ENCODE measurements around the gene ST6GALNAC3.
A peak's percentile ranks its signal among the peaks of the same experiment; 100 is the strongest.

Gene ST6GALNAC3

DNA sequence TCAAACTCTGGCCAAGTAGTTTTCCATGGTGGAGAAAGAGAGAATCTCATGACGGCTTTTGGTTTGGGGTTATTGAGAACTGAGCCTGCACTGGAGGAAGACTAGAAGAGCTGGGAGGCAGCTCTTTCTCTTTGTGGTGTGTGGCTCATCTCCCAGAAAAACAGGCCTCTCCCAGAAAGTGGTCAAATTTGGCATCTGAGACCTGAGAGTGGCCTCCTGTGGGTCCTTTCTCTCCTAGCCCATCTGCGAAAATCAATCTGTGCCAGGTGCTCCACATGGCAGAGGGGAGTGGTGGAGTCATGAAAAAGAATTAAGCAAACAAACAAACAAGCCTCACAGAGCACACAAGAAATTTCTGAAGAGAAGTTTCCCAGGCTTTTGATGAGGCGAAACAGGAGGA is 305.0 kb downstream of the ST6GALNAC3 start:
- FAIRE-seq (no peak), DNase-seq (ENCODE audit: insufficient read length) (no peak)

DNA sequence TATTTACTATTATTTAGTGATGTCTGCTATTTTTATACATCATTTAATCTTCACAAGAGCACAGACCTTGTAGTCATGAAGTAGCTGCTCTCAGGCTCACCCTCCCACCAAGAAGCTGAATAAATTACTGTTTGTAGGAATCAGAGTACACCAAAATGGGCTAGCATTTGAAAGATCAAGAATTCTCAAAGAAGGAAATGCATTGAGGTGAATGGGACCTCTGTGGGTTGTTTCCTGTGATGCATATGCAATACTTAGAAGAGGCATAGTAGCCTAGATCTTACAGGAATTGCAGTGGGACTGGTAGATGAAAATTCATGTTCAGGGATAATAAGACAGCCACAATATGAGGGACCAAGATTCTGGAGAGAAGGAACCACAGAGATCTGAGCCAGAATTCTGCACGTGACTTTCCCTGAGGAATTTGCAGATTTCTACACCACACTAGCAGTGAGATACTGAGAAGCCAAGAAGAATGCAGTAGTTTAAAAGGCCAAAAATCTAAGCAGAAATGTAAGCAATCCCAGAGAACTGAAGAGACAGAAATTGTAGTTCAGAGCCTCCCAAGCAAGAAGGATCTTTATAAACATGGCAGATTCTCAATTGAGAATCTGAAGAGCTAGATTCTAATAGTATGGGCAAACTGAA is 307.0 kb downstream of the ST6GALNAC3 start:
- TF ChIP-seq POLR2AphosphoS5 (IDR thresholded peaks at IDR 0.05; ENCODE audit: low read depth, low read length) (no peak), TAF1 (IDR thresholded peaks at IDR 0.05; ENCODE audit: borderline replicate concordance, low read depth, low read length) (no peak), POLR2A (IDR thresholded peaks at IDR 0.05; ENCODE audit: low read depth, low read length) (no peak)
- no peak for FAIRE-seq
- DNase-seq (ENCODE audit: insufficient read length), result no peak

More for the DNA sequence above, 305.0 kb downstream of the ST6GALNAC3 start:
- TF ChIP-seq POLR2AphosphoS5 (IDR thresholded peaks at IDR 0.05; ENCODE audit: low read depth, low read length) (no peak), TAF1 (IDR thresholded peaks at IDR 0.05; ENCODE audit: borderline replicate concordance, low read depth, low read length) (no peak), POLR2A (IDR thresholded peaks at IDR 0.05; ENCODE audit: low read depth, low read length) (no peak)

DNA sequence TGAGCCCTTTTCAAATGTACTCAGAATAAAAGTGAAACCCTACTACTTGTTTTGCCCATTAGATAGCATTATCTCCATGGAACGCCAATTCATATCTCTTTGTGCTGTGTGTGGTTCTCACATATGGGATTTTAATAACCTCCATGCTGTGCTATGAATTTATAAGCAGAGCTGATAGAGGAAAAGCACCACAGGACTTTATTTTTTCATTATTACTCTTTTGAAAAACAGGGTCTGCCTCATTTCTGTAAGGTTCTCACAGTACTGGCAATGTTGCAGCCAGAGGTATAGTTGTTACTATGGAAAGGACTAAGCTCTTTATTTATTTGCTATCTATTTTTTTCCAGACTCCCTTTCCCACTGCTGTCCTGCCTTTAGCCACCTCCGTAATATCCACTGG is 313.7 kb downstream of the ST6GALNAC3 start:
- FAIRE-seq (no peak), DNase-seq (ENCODE audit: insufficient read length) (no peak)
- TF ChIP-seq POLR2AphosphoS5 (IDR thresholded peaks at IDR 0.05; ENCODE audit: low read depth, low read length), result no peak
- no peak for TF ChIP-seq TAF1 (IDR thresholded peaks at IDR 0.05; ENCODE audit: borderline replicate concordance, low read depth, low read length)
- TF ChIP-seq POLR2A (IDR thresholded peaks at IDR 0.05; ENCODE audit: low read depth, low read length), result no peak

DNA sequence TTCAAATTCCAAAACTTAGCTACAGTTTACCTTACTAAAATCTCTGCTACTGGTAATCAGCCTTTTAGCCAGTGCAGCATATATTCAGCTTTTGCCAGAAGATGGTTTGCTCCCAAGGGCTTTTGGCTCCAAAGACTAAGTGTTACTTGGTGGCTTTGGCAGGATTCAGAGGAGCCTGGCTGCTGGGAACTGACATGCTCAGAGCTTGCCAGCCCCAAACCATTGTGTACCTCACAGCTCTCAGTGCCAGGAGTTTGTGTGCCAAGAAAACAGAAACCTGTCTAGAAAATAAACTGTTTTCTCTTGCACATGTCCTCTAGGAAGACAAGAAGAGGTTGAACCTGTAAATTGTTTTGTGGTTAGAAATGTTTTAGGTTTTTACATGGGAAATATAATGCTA is 315.9 kb downstream of the ST6GALNAC3 start:
- FAIRE-seq (no peak), DNase-seq (ENCODE audit: insufficient read length) (no peak)
- no peak for TF ChIP-seq POLR2AphosphoS5 (IDR thresholded peaks at IDR 0.05; ENCODE audit: low read depth, low read length)
- TF ChIP-seq TAF1 (IDR thresholded peaks at IDR 0.05; ENCODE audit: borderline replicate concordance, low read depth, low read length), result no peak
- TF ChIP-seq POLR2A (IDR thresholded peaks at IDR 0.05; ENCODE audit: low read depth, low read length), result no peak

DNA sequence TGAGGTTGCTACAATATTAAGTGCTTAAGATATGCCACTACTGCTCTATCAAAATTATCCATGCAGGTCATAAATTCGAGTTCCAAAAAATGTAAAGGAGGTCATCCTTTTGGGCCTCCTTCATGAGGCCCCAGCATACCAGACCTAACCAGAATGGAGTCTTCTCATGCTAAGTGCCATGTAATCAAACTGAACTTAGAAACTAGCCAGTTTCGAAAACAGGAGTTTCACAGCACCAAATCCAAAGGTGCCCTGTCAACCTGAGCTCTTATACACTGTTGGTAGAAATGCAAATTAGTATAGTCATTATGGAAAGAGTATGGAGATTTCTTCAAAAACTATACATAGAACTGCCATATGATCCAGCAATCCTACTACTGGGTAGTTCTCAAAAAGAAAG is 320.5 kb downstream of the ST6GALNAC3 start:
- TF ChIP-seq POLR2A (IDR thresholded peaks at IDR 0.05; ENCODE audit: low read depth, low read length) (no peak), POLR2AphosphoS5 (IDR thresholded peaks at IDR 0.05; ENCODE audit: low read depth, low read length) (no peak), TAF1 (IDR thresholded peaks at IDR 0.05; ENCODE audit: borderline replicate concordance, low read depth, low read length) (no peak)
- FAIRE-seq, result no peak

DNA sequence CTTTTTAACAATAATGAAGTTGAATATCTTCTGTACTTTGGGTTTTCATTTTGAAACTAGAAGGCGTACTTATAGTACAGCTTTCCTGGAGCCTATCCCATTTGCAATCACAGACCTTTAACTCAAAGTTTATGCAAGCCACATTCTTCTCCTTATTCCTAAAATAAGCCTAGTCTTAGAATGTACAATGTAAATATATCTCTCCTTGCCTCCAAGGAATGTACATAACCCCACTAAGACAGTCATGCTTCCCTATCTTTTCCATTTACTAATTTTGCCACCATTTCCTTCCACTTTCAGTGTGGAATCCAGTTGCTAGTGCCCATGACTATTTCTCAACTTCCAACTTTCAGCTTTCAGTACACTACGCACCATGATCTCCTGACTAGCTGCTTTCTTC is 327.6 kb downstream of the ST6GALNAC3 start:
- TF ChIP-seq TAF1 (IDR thresholded peaks at IDR 0.05; ENCODE audit: borderline replicate concordance, low read depth, low read length) (no peak), POLR2A (IDR thresholded peaks at IDR 0.05; ENCODE audit: low read depth, low read length) (no peak), POLR2AphosphoS5 (IDR thresholded peaks at IDR 0.05; ENCODE audit: low read depth, low read length) (no peak)
- no peak for DNase-seq (ENCODE audit: insufficient read length)
- no peak for FAIRE-seq

More for the DNA sequence above, 320.5 kb downstream of the ST6GALNAC3 start:
- no peak for DNase-seq (ENCODE audit: insufficient read length)

DNA sequence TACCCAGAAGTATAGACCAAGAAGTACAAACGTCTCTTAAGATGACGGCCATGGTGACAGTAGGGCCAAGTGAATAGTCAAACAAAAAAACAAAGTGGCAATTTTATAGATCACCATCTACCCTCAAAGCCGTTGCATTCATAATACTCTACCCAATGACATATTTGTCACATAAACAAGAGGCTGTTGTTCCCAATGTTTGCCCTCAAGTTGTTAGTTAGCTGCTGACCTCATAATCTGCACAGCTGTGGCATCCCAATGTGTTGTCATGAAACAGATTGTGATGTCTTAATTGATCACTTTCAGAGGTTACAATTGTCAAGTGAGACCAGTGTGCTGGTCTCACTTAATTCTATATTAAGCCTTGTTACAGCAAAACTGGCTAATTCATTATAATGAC is 333.8 kb downstream of the ST6GALNAC3 start:
- DNase-seq (ENCODE audit: insufficient read length), result no peak
- FAIRE-seq, result no peak
- no peak for TF ChIP-seq TAF1 (IDR thresholded peaks at IDR 0.05; ENCODE audit: borderline replicate concordance, low read depth, low read length)
- TF ChIP-seq POLR2A (IDR thresholded peaks at IDR 0.05; ENCODE audit: low read depth, low read length), result no peak
- no peak for TF ChIP-seq POLR2AphosphoS5 (IDR thresholded peaks at IDR 0.05; ENCODE audit: low read depth, low read length)

DNA sequence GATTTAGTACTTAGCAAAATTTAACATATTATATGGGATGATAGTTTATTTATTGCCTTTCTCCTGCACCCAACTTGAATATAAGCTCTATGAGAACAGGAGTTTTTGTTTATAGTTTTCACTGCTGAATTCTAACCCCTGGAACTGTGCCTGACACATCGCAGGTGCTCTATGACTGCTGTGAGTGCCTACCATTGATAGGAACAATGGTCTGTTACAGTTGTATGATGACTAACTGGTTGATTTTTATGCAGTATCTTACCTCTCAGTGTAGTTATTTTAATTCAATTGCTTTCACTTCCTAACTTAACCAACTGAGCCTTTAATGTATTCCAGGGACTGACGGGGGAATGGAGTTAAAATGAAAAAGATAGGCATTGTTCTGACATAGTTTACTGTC is 336.0 kb downstream of the ST6GALNAC3 start:
- TF ChIP-seq POLR2A (IDR thresholded peaks at IDR 0.05; ENCODE audit: low read depth, low read length), result no peak
- TF ChIP-seq POLR2AphosphoS5 (IDR thresholded peaks at IDR 0.05; ENCODE audit: low read depth, low read length), result no peak
- TF ChIP-seq TAF1 (IDR thresholded peaks at IDR 0.05; ENCODE audit: borderline replicate concordance, low read depth, low read length), result no peak
- FAIRE-seq (no peak), DNase-seq (ENCODE audit: insufficient read length) (no peak)

DNA sequence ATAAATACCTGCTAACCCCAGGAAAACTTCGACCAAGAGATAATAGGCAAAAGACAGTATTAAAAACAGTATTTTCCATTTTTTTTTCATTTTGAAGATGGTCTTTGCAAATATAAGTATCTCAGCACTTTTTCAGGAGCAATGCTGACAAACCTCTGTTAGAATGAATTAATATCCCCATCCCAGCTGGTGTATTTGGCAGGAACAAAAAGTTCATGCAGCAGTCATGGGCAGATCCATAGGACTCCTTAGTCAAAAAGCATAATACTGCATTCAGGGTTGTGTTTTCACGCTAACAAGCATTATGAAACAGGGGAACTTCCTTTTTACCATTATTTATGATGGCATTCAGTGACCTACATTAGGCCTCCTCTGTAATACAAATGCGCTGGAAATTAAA is 344.0 kb downstream of the ST6GALNAC3 start:
- TF ChIP-seq TAF1 (IDR thresholded peaks at IDR 0.05; ENCODE audit: borderline replicate concordance, low read depth, low read length), result no peak
- no peak for TF ChIP-seq POLR2A (IDR thresholded peaks at IDR 0.05; ENCODE audit: low read depth, low read length)
- TF ChIP-seq POLR2AphosphoS5 (IDR thresholded peaks at IDR 0.05; ENCODE audit: low read depth, low read length), result no peak
- DNase-seq (ENCODE audit: insufficient read length), result no peak
- no peak for FAIRE-seq

DNA sequence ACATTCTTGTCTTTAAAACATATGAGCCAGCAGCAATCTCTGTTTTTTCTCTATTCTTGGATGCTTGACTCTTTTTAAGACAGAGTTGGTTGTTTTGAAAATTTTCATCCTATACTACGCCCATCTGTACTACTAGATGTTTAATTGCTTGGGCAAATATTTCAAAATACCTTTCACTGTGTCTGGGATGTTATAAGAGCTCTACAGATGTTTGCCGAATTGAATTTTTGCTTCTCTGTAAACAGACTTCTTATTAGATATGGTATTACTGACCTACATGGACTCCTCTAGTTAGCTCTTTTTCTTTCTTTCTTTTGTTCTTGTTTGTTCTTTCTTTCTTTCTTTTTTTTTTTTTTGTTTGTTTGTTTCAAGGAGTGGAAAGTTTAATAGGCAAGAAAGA is 345.1 kb downstream of the ST6GALNAC3 start:
- TF ChIP-seq POLR2A (IDR thresholded peaks at IDR 0.05; ENCODE audit: low read depth, low read length) (no peak), TAF1 (IDR thresholded peaks at IDR 0.05; ENCODE audit: borderline replicate concordance, low read depth, low read length) (no peak), POLR2AphosphoS5 (IDR thresholded peaks at IDR 0.05; ENCODE audit: low read depth, low read length) (no peak)
- DNase-seq (ENCODE audit: insufficient read length) (no peak), FAIRE-seq (no peak)

DNA sequence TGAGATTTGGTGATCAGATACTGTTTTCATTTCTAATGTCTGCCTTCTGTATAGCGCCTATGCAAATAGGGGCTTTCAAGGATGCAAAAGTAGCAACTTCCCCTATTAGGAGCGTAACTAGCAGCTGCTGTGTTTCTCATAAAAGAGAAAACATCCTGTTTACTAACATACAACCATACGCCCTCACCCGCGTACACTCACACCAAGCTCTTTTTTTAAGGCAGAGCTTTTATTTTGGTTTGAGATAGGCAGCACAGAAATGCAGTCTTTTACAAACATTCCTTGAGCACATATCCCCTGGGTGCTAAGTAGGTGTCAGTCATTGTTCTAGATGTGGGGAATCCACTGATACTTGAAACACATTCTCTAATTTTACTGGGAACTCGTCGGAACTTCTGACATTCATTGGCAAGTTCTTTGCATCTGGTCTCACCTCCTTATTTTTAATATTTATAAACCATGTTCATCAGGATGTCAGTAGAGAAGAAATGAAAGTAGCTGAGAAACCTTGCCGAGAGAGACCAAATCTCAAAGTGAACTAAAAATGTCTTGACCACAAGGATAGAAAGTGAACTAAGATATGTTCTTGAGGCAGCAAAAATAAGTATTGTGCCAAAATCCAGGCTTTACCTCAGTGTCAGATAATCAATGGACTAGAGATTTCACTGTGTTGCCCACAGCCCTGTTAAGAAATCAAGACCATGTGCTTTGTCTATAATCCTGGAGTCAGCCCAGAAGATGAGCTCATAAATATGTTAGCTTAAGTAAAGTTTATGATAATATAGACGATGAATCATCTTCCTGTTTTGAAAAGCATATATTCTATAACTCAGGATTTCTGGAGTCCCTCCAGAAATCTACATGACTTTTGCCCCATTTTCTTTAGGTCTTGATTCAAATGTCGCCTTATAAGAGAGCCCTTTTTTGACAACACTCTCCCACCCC is 350.9 kb downstream of the ST6GALNAC3 start:
- no peak for TF ChIP-seq TAF1 (IDR thresholded peaks at IDR 0.05; ENCODE audit: borderline replicate concordance, low read depth, low read length)
- no peak for TF ChIP-seq POLR2AphosphoS5 (IDR thresholded peaks at IDR 0.05; ENCODE audit: low read depth, low read length)
- no peak for TF ChIP-seq POLR2A (IDR thresholded peaks at IDR 0.05; ENCODE audit: low read depth, low read length)
- DNase-seq (ENCODE audit: insufficient read length) (no peak), FAIRE-seq (peak; percentile 67)
